Adrenal gland (tissue), 12 donors: ENCODE data around the gene ODAD2. TPM values are rescaled to one million over a fixed set of nuclear protein-coding genes. Genes with fewer than 3 reads are reported as not detected.

Experiments used
- DNase-seq, 7 donors: peaks; one replicate each; pipeline ENCODE4 v3.0.0-alpha.2; 2019 to 2020
- H3K27ac ChIP-seq, 5 donors: fragments of 200-600 bp; sonication (generic) in 4 of 5; 1 replicate in 3 of 5; 2 replicates in 2 of 5; pipeline versions ENCODE4 v1.5.1 to v1.8.0; 2016 to 2020; ENCODE audit warnings: mild to moderate bottlenecking in 1 of 5
- H3K27me3 ChIP-seq: fragments of 200-600 bp; 2 replicates; pipeline ENCODE4 v1.8.0; 2021
- H3K36me3 ChIP-seq, 2 donors: fragments of 200-600 bp; replicated peaks in 1 of 2; 1 replicate in 1 of 2; 2 replicates in 1 of 2; pipeline versions ENCODE4 v1.5.1 to v1.8.0; 2018 to 2022
- H3K4me1 ChIP-seq, 2 donors: fragments of 200-600 bp; replicated peaks in 1 of 2; 1 replicate in 1 of 2; 2 replicates in 1 of 2; pipeline versions ENCODE4 v1.5.1 to v1.8.0; 2018 to 2021
- H3K4me3 ChIP-seq, 4 donors: fragments of 200-600 bp; sonication (generic) in 3 of 4; one replicate each; pipeline ENCODE4 v1.5.1; 2016 to 2018
- H3K9me3 ChIP-seq, 3 donors: fragments of 200-600 bp; sonication (generic) in 1 of 3; replicated peaks in 1 of 3; 1 replicate in 2 of 3; 2 replicates in 1 of 3; pipeline versions ENCODE4 v1.5.1 to v1.8.0; 2016 to 2021
- CTCF ChIP-seq, 6 experiments: fragments of 450-650 bp in 4 of 6; fragments of 200-600 bp in 2 of 6; sonication (generic) in 1 of 6; IDR thresholded peaks; 1 replicate in 5 of 6; 2 replicates in 1 of 6; pipeline versions ENCODE4 v1.5.1 to v1.8.0; 2016 to 2021; ENCODE audit warnings: antibody characterized with exemption in 6 of 6, mild to moderate bottlenecking in 2 of 6, moderate library complexity in 1 of 6
- POLR2A ChIP-seq, 2 donors: fragments of 450-650 bp; IDR thresholded peaks; one replicate each; pipeline ENCODE4 v1.6.1; 2017; ENCODE audit warnings: antibody characterized with exemption in 2 of 2, mild to moderate bottlenecking in 2 of 2, moderate library complexity in 1 of 2
- WGBS, 4 donors: extraction: QIAGEN DNeasy Blood & Tissue Kit in 2 of 4; methylation state at CpG; one replicate each; pipeline versions ENCODE4 v1.1.5 to v1.1.7; 2013 to 2017; 5-methylcytosine and 5-hydroxymethylcytosine counted together
- intact Hi-C, 2 donors: fragments of 100-400 bp; cut with DNase I; formaldehyde crosslinking; loops; one replicate each; pipeline versions ENCODE4 v1.14.1 to v1.15.0; 2022 to 2023
- polyA plus RNA-seq, 3 donors: library from polyadenylated mRNA; stranded (reverse); fragments of 200-250 nt in 2 of 3; fragments of 350-450 nt in 1 of 3; fragmentation: Illumina TruSeq in 1 of 3; extraction: RNeasy Lipid Tissue Mini Kit (QIAGEN cat#74804) in 1 of 3; gene quantifications; one replicate each; pipeline ENCODE4 v1.2.3, GENCODE V29; 2013 to 2014
- total RNA-seq, 9 donors: library from RNA; depleted of rRNA in 4 of 9; stranded (reverse); fragments of >200 nt in 4 of 9; fragments of 120-200 nt in 1 of 9; fragmentation: NEBNext Ultra II Directional in 1 of 9; extraction: Animal tissue kit (Norgen Biotek cat#: 25700) in 1 of 9; gene quantifications; one replicate each; pipeline versions ENCODE4 v1.1.0 to v1.2.4, GENCODE V29; 2013 to 2023
- donor health status: healthy with polysubstance abuse.
- donor health status: Bipolar disorder and iron deficiency.
- donor health status: DM: yes; HTN: yes; CAD: no.
- donor health status: DM: no; HTN: no; CAD: no.
- donor health status: DM: no; HTN: no; CAD: no.
- donor health status: DM: yes; HTN: yes; CAD: no.

ODAD2 gene
- total and polyA plus RNA-seq, 12 donors: 0.35 to 2.4 (median 1.2) TPM

GRCh38 chr10:27878281-27878680 lies 120.6 kb downstream of the ODAD2 start:
- H3K9me3 ChIP-seq: no peaks in the 10 kb centered on the region
- no peak for TF ChIP-seq POLR2A (IDR thresholded peaks at IDR 0.05)
- no peak for TF ChIP-seq CTCF (IDR thresholded peaks at IDR 0.05)
- H3K36me3 ChIP-seq: no peaks in the 10 kb centered on the region
- H3K4me3 ChIP-seq: no peak overlapping the region
- no peaks in the 10 kb centered on the region for H3K4me1 ChIP-seq
- H3K27me3 ChIP-seq: no peaks in the 10 kb centered on the region
- intact Hi-C loops: no loop called here
- 79 to 89% (median 87%) methylated on average over 4 of the region's 4 CpGs for WGBS, 4 donors
- H3K27ac ChIP-seq: no peak overlapping the region
- no peak for DNase-seq

GRCh38 chr10:27865221-27865635 lies 133.7 kb downstream of the ODAD2 start:
- Histone ChIP-seq H3K27me3 (no peaks in the 10 kb centered on the region), H3K4me3 (no peak overlapping the region), H3K9me3 (no peaks in the 10 kb centered on the region), H3K36me3 (no peaks in the 10 kb centered on the region), H3K4me1 (no peaks in the 10 kb centered on the region), H3K27ac (no peak overlapping the region)
- TF ChIP-seq POLR2A (IDR thresholded peaks at IDR 0.05): no peak
- no peak for TF ChIP-seq CTCF (IDR thresholded peaks at IDR 0.05)
- intact Hi-C loops: no loop called here
- DNase-seq: no peak

GRCh38 chr10:27861781-27862180 lies 137.1 kb downstream of the ODAD2 start:
- Histone ChIP-seq H3K27ac (no peak overlapping the region), H3K36me3 (no peaks in the 10 kb centered on the region), H3K27me3 (no peaks in the 10 kb centered on the region), H3K9me3 (no peaks in the 10 kb centered on the region), H3K4me3 (no peak overlapping the region), H3K4me1 (no peaks in the 10 kb centered on the region)
- intact Hi-C loops: no loop called here
- DNase-seq: no peak
- 86 to 90% (median 87%) methylated on average over 4 of the region's 4 CpGs for WGBS, 4 donors
- TF ChIP-seq POLR2A (IDR thresholded peaks at IDR 0.05): no peak
- no peak for TF ChIP-seq CTCF (IDR thresholded peaks at IDR 0.05)

- Histone ChIP-seq H3K27ac (no peak overlapping the region), H3K27me3 (no peaks in the 10 kb centered on the region), H3K4me1 (no peaks in the 10 kb centered on the region), H3K4me3 (no peak overlapping the region), H3K36me3 (no peaks in the 10 kb centered on the region), H3K9me3 (no peaks in the 10 kb centered on the region)
- intact Hi-C loops: no loop called here
- DNase-seq: no peak
- no peak for TF ChIP-seq CTCF (IDR thresholded peaks at IDR 0.05)
- no peak for TF ChIP-seq POLR2A (IDR thresholded peaks at IDR 0.05)
- 44 to 46% (median 45%) methylated on average over 8 of the region's 8 CpGs for WGBS, 4 donors
These were observed 141.3 kb downstream of the ODAD2 start for GRCh38 chr10:27857616-27858015.
